Gastrocnemius medialis (tissue), 4 donors: Measurements from ENCODE around the gene C17orf114.

ENCODE experiments used
- POLR2A ChIP-seq, 2 donors: fragments of 450-650 bp; IDR thresholded peaks; one replicate each; pipeline ENCODE4 v1.6.1; 2017; ENCODE audit warnings: antibody characterized with exemption in 2 of 2, mild to moderate bottlenecking in 2 of 2, moderate library complexity in 2 of 2
- TF ChIP-seq, protein P1 (sequence below), 5 experiments: fragments of 450-650 bp in 3 of 5; fragments of 200-600 bp in 2 of 5; sonication (generic) in 2 of 5; IDR thresholded peaks in 4 of 5; conservative IDR thresholded peaks in 1 of 5; 1 replicate in 4 of 5; 2 replicates in 1 of 5; pipeline ENCODE4 v1.5.1; 2016 to 2019; ENCODE audit warnings: antibody characterized with exemption in 5 of 5, mild to moderate bottlenecking in 3 of 5, moderate library complexity in 3 of 5

DNA sequence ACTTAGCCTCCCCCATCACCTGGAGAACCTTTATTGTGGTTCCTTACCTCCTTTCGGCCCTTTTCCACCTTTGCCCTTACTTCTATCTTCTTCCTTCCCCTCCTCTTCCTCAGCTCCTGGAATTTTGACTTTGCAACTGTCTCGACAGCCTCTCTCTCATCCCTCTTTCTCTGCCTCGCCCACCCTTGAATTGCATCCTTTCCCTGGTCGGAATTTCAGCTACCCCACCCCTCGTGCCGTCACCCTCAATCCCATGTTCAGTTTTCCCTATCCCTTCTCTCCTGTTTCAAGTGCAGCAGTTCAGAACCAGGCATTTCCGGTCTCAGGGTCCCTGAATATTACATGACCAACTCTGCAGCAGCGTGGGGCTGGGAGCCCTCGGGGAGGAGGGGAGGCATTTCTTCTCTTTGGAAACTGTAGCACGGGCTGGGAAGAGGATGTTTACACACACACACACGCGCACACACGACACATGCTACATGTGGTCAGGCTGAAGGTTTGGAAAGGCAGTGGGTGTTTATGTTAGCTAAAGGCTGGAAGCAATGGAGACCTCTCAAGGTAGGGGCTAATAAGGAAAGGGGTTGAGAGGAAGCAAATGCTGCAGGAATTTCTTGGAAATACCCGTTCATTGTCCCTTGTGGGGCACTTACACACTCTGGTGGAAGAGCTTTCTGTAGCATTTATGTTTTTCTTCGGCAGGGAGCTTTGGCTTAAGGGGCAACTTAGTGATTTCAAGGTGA, 32.0 kb upstream of the C17orf114 start:
- TF ChIP-seq, protein P1, sequence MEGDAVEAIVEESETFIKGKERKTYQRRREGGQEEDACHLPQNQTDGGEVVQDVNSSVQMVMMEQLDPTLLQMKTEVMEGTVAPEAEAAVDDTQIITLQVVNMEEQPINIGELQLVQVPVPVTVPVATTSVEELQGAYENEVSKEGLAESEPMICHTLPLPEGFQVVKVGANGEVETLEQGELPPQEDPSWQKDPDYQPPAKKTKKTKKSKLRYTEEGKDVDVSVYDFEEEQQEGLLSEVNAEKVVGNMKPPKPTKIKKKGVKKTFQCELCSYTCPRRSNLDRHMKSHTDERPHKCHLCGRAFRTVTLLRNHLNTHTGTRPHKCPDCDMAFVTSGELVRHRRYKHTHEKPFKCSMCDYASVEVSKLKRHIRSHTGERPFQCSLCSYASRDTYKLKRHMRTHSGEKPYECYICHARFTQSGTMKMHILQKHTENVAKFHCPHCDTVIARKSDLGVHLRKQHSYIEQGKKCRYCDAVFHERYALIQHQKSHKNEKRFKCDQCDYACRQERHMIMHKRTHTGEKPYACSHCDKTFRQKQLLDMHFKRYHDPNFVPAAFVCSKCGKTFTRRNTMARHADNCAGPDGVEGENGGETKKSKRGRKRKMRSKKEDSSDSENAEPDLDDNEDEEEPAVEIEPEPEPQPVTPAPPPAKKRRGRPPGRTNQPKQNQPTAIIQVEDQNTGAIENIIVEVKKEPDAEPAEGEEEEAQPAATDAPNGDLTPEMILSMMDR (IDR thresholded peaks at IDR 0.05 in 4 of 5, conservative IDR thresholded peaks at IDR 0.05 in 1 of 5), result no peak
- no peak for TF ChIP-seq POLR2A (IDR thresholded peaks at IDR 0.05)
